Endothelial cell of umbilical vein (primary cell): Measurements from ENCODE around the gene NLRP3.

Experiments used
- CTCF ChIP-seq, 2 donors: IDR thresholded peaks; 1 replicate in 1 of 2; 2 replicates in 1 of 2; pipeline ENCODE4 v1.5.1; 2011; ENCODE audit warnings: low read length in 2 of 2, mild to moderate bottlenecking in 2 of 2, moderate library complexity in 2 of 2, control low read depth in 1 of 2, inconsistent platforms in 1 of 2, low read depth in 1 of 2; ENCODE audit not compliant: insufficient read depth in 1 of 2; ENCODE audit errors: extremely low read depth in 1 of 2
- EZH2 ChIP-seq: IDR thresholded peaks from 2 replicates; pipeline ENCODE4 v1.6.1; 2012; ENCODE audit warnings: borderline replicate concordance, low read depth, mild to moderate bottlenecking, moderate library complexity, low read length, inconsistent platforms; ENCODE audit not compliant: severe bottlenecking
- FOS ChIP-seq: IDR thresholded peaks from 2 replicates; pipeline ENCODE4 v1.6.1; 2011; ENCODE audit warnings: mild to moderate bottlenecking, low read length, moderate library complexity, borderline replicate concordance; ENCODE audit not compliant: insufficient read depth
- GATA2 ChIP-seq: IDR thresholded peaks from 2 replicates; pipeline ENCODE4 v1.7.0; 2011; ENCODE audit warnings: low read depth, mild to moderate bottlenecking, moderate library complexity, mixed read lengths, low read length; ENCODE audit not compliant: insufficient read length, insufficient read depth
- MAX ChIP-seq: IDR thresholded peaks from 2 replicates; pipeline ENCODE4 v1.6.1; 2011; ENCODE audit not compliant: insufficient read depth, insufficient read length
- MYC ChIP-seq: IDR thresholded peaks from one replicate; pipeline ENCODE4 v1.6.1; 2011; ENCODE audit warnings: mild to moderate bottlenecking, low read depth, low read length
- POLR2A ChIP-seq: IDR thresholded peaks from 2 replicates; pipeline ENCODE4 v1.6.1; 2012; ENCODE audit warnings: low read depth, mild to moderate bottlenecking, control low read depth, low read length
- POLR2AphosphoS5 ChIP-seq: IDR thresholded peaks from 2 replicates; pipeline ENCODE4 v1.6.1; 2012; ENCODE audit warnings: low read depth, mild to moderate bottlenecking, control low read depth, low read length, moderate library complexity; ENCODE audit not compliant: insufficient read depth

- TF ChIP-seq EZH2, result no peak
- no peak for TF ChIP-seq MAX
- TF ChIP-seq CTCF (IDR thresholded peaks at IDR 0.05; ENCODE audit: extremely low read depth in 1 of 2, insufficient read depth in 1 of 2, low read depth in 1 of 2, low read length in 2 of 2), result no peak
- no peak for TF ChIP-seq POLR2A
- no peak for TF ChIP-seq POLR2AphosphoS5
- no peak for TF ChIP-seq GATA2
- no peak for TF ChIP-seq FOS
- TF ChIP-seq MYC, result no peak
These were observed 53.2 kb downstream of the NLRP3 start for GRCh38 chr1:247469141-247469535.
